Activated T-cell treated with anti-CD3 and anti-CD28 coated beads, Interleukin-2, amount 50 U/mL, for 4 hours (primary cell): ENCODE data around the gene TRAK1. TPM values are rescaled to one million over a fixed set of nuclear protein-coding genes. Genes with fewer than 3 reads are reported as not detected.
"Not testable (repeated sequence)": the region's sequence is repeated elsewhere in the genome, so short reads cannot be mapped to it uniquely, and the experiment has no call there.

Source experiments
- ATAC-seq, 2 donors: fragments of 200-7000 bp; cut with Tn5 transposase; one replicate each; pipeline ENCODE4 v1.10.0; 2021
- DNase-seq: peaks from one replicate; pipeline ENCODE4 v3.0.0-alpha.2; 2020
- H3K27me3 Mint-ChIP-seq: one replicate; pipeline ENCODE4 v1.8.0; 2021; ENCODE audit warnings: low read depth, mixed read lengths
- H3K36me3 Mint-ChIP-seq: one replicate; pipeline ENCODE4 v1.8.0; 2022; ENCODE audit warnings: mixed read lengths; ENCODE audit not compliant: insufficient read depth
- H3K4me1 Mint-ChIP-seq: one replicate; pipeline ENCODE4 v1.8.0; 2021; ENCODE audit warnings: low read depth, mixed read lengths
- H3K4me3 Mint-ChIP-seq: one replicate; pipeline ENCODE4 v1.8.0; 2021; ENCODE audit warnings: mild to moderate bottlenecking, moderate library complexity, mixed read lengths
- H3K9me3 Mint-ChIP-seq: one replicate; pipeline ENCODE4 v1.8.0; 2021; ENCODE audit warnings: mixed read lengths
- total RNA-seq, 3 donors: library from RNA; stranded (reverse); gene quantifications; one replicate each; pipeline ENCODE4 v1.2.1, GENCODE V29; 2021

The TRAK1 gene
- total RNA-seq, 3 donors from 2014 or later: 17.2 to 22.3 (median 22.2) TPM

- Mint-ChIP-seq H3K36me3 (peaks cover 6% of the 10 kb centered on the region), H3K9me3 (no peaks in the 10 kb centered on the region), H3K4me3 (no peak overlapping the region), H3K27me3 (no peaks in the 10 kb centered on the region), H3K4me1 (peaks cover 27% of the 10 kb centered on the region)
- DNase-seq (no peak), ATAC-seq (no peak)
Observed at GRCh38 chr3:42098171-42098570, 7.0 kb downstream of the TRAK1 start.

- peaks cover 6% of the 10 kb centered on the region for H3K36me3 Mint-ChIP-seq
- no peak for ATAC-seq
- no peaks in the 10 kb centered on the region for H3K27me3 Mint-ChIP-seq
- H3K4me1 Mint-ChIP-seq: peaks cover 20% of the 10 kb centered on the region
- no peaks in the 10 kb centered on the region for H3K9me3 Mint-ChIP-seq
- H3K4me3 Mint-ChIP-seq: no peak overlapping the region
- DNase-seq: no peak
Observed at GRCh38 chr3:42099020-42099765, 8.0 kb downstream of the TRAK1 start.

- Mint-ChIP-seq H3K9me3 (no peaks in the 10 kb centered on the region), H3K4me1 (peaks cover 16% of the 10 kb centered on the region), H3K36me3 (peaks cover 13% of the 10 kb centered on the region), H3K4me3 (no peak overlapping the region), H3K27me3 (no peaks in the 10 kb centered on the region)
- ATAC-seq (no peak), DNase-seq (no peak)
Observed at GRCh38 chr3:42101048-42101447, 9.9 kb downstream of the TRAK1 start.

GRCh38 chr3:42101481-42101880 lies 10.3 kb downstream of the TRAK1 start:
- no peaks in the 10 kb centered on the region for H3K9me3 Mint-ChIP-seq
- peaks cover 13% of the 10 kb centered on the region for H3K36me3 Mint-ChIP-seq
- H3K27me3 Mint-ChIP-seq: no peaks in the 10 kb centered on the region
- ATAC-seq (no peak), DNase-seq (no peak)
- H3K4me1 Mint-ChIP-seq: peaks cover 16% of the 10 kb centered on the region
- no peak overlapping the region for H3K4me3 Mint-ChIP-seq

- DNase-seq (no peak), ATAC-seq (no peak)
- Mint-ChIP-seq H3K4me3 (no peak overlapping the region), H3K4me1 (peaks cover 8% of the 10 kb centered on the region), H3K9me3 (no peaks in the 10 kb centered on the region), H3K27me3 (no peaks in the 10 kb centered on the region), H3K36me3 (peaks cover 11% of the 10 kb centered on the region)
Observed at GRCh38 chr3:42102571-42102970, 11.4 kb downstream of the TRAK1 start.

GRCh38 chr3:42103921-42104665 lies 12.9 kb downstream of the TRAK1 start:
- not testable (repeated sequence) for DNase-seq, ATAC-seq, H3K36me3 Mint-ChIP-seq, H3K4me3 Mint-ChIP-seq, H3K9me3 Mint-ChIP-seq, H3K4me1 Mint-ChIP-seq, H3K27me3 Mint-ChIP-seq

GRCh38 chr3:42105994-42106393 lies 14.8 kb downstream of the TRAK1 start:
- not testable (repeated sequence) for H3K4me1 Mint-ChIP-seq, H3K4me3 Mint-ChIP-seq, DNase-seq, H3K36me3 Mint-ChIP-seq, H3K27me3 Mint-ChIP-seq, ATAC-seq, H3K9me3 Mint-ChIP-seq

GRCh38 chr3:42106646-42107045 lies 15.5 kb downstream of the TRAK1 start:
- no peak for ATAC-seq
- Mint-ChIP-seq H3K4me3 (no peak overlapping the region), H3K4me1 (peaks cover 2% of the 10 kb centered on the region), H3K36me3 (peaks cover 7% of the 10 kb centered on the region), H3K27me3 (no peaks in the 10 kb centered on the region), H3K9me3 (no peaks in the 10 kb centered on the region)
- DNase-seq: no peak

GRCh38 chr3:42110631-42111030 lies 19.5 kb downstream of the TRAK1 start:
- H3K27me3 Mint-ChIP-seq: no peaks in the 10 kb centered on the region
- H3K36me3 Mint-ChIP-seq: peaks cover 2% of the 10 kb centered on the region
- no peak for DNase-seq
- ATAC-seq: no peak
- no peaks in the 10 kb centered on the region for H3K4me1 Mint-ChIP-seq
- no peaks in the 10 kb centered on the region for H3K9me3 Mint-ChIP-seq
- H3K4me3 Mint-ChIP-seq: no peak overlapping the region

- Mint-ChIP-seq H3K27me3 (no peaks in the 10 kb centered on the region), H3K4me3 (no peak overlapping the region), H3K9me3 (no peaks in the 10 kb centered on the region), H3K4me1 (peaks cover 4% of the 10 kb centered on the region), H3K36me3 (peaks cover 2% of the 10 kb centered on the region)
- DNase-seq (no peak), ATAC-seq (no peak)
Observed at GRCh38 chr3:42114130-42114725, 23.1 kb downstream of the TRAK1 start.

GRCh38 chr3:42115215-42115614 lies 24.1 kb downstream of the TRAK1 start:
- Mint-ChIP-seq H3K9me3 (no peaks in the 10 kb centered on the region), H3K27me3 (no peaks in the 10 kb centered on the region), H3K4me3 (no peak overlapping the region), H3K36me3 (peaks cover 2% of the 10 kb centered on the region), H3K4me1 (peaks cover 4% of the 10 kb centered on the region)
- no peak for ATAC-seq
- DNase-seq: no peak

- ATAC-seq: no peak
- DNase-seq: no peak
- Mint-ChIP-seq H3K27me3 (no peaks in the 10 kb centered on the region), H3K4me3 (no peak overlapping the region), H3K36me3 (peaks cover 2% of the 10 kb centered on the region), H3K4me1 (peaks cover 4% of the 10 kb centered on the region), H3K9me3 (no peaks in the 10 kb centered on the region)
Observed at GRCh38 chr3:42115946-42116345, 24.8 kb downstream of the TRAK1 start.

- no peaks in the 10 kb centered on the region for H3K27me3 Mint-ChIP-seq
- H3K36me3 Mint-ChIP-seq: peaks cover 2% of the 10 kb centered on the region
- no peaks in the 10 kb centered on the region for H3K9me3 Mint-ChIP-seq
- H3K4me3 Mint-ChIP-seq: no peak overlapping the region
- no peak for ATAC-seq
- no peak for DNase-seq
- peaks cover 4% of the 10 kb centered on the region for H3K4me1 Mint-ChIP-seq
Observed at GRCh38 chr3:42116466-42116865, 25.3 kb downstream of the TRAK1 start.

GRCh38 chr3:42117175-42118008 lies 26.2 kb downstream of the TRAK1 start:
- Mint-ChIP-seq H3K4me3 (no peak overlapping the region), H3K9me3 (no peaks in the 10 kb centered on the region), H3K27me3 (no peaks in the 10 kb centered on the region), H3K36me3 (peaks cover 2% of the 10 kb centered on the region), H3K4me1 (peaks cover 6% of the 10 kb centered on the region)
- ATAC-seq (no peak), DNase-seq (no peak)
